H1 (cell line): ENCODE results near the gene MYO15B. TPM values are rescaled to one million over a fixed set of nuclear protein-coding genes. Genes with fewer than 3 reads are reported as not detected.

Experiments used
- CTCF ChIA-PET: fragments of 300-600 bp; sonication (Branson Sonifier 250); formaldehyde crosslinking; loops from one replicate; lab custom pipeline; 2021; ENCODE audit not compliant: partially characterized antibody; lab: Charles Lee
- POLR2A ChIA-PET: fragments of 300-600 bp; sonication (Branson Sonifier 250); formaldehyde crosslinking; loops from one replicate; lab custom pipeline; 2021; ENCODE audit warnings: inconsistent platforms; ENCODE audit not compliant: partially characterized antibody; lab: Charles Lee
- DNase-seq, 2 experiments: peaks; one replicate each; pipeline versions ENCODE4 v3.0.0 to v3.0.0-alpha.2; 2010 to 2022; ENCODE audit warnings: low spot score in 2 of 2, low read depth in 1 of 2, mixed read lengths in 1 of 2
- FAIRE-seq: peaks from 2 replicates; lab custom pipeline; 2011; peaks lifted over from hg19 to GRCh38; lab: Jason Lieb, UNC
- H2AFZ ChIP-seq: 2 replicates; pipeline ENCODE4 v1.8.1; 2012; ENCODE audit warnings: low read length, inconsistent platforms
- H2AK5ac ChIP-seq: 2 replicates; pipeline ENCODE4 v1.6.1; 2013; ENCODE audit warnings: low read depth, low read length
- H2BK120ac ChIP-seq: replicated peaks from 2 replicates; pipeline ENCODE3; 2013; ENCODE audit warnings: low read depth, low read length, inconsistent platforms
- H2BK12ac ChIP-seq: 2 replicates; pipeline ENCODE4 v1.6.1; 2013; ENCODE audit warnings: low read depth, low read length
- H2BK15ac ChIP-seq: 2 replicates; pipeline ENCODE4 v1.6.1; 2013; ENCODE audit warnings: low read length
- H2BK20ac ChIP-seq: 2 replicates; pipeline ENCODE4 v1.6.1; 2013; ENCODE audit warnings: low read length
- H2BK5ac ChIP-seq: 2 replicates; pipeline ENCODE4 v1.6.1; 2013; ENCODE audit warnings: low read depth, low read length
- H3K14ac ChIP-seq: 2 replicates; pipeline ENCODE4 v1.6.1; 2013; ENCODE audit warnings: inconsistent platforms; ENCODE audit not compliant: insufficient read length
- H3K18ac ChIP-seq: 2 replicates; pipeline ENCODE4 v1.6.1; 2013; ENCODE audit warnings: low read length; ENCODE audit errors: extremely low read depth
- H3K23ac ChIP-seq: 2 replicates; pipeline ENCODE4 v1.6.1; 2013; ENCODE audit warnings: inconsistent platforms; ENCODE audit not compliant: insufficient read length
- H3K23me2 ChIP-seq: 2 replicates; pipeline ENCODE4 v1.6.1; 2013; ENCODE audit warnings: low read depth, low read length
- H3K27ac ChIP-seq: 2 replicates; pipeline ENCODE4 v1.6.1; 2011; ENCODE audit warnings: low read depth, low read length, inconsistent platforms
- H3K27me3 ChIP-seq, 4 experiments: replicated peaks in 1 of 4; 1 replicate in 1 of 4; 2 replicates in 3 of 4; pipeline versions ENCODE4 v1.6.1 to v1.8.1; 2011 to 2013; ENCODE audit warnings: low read length in 3 of 4, mild to moderate bottlenecking in 3 of 4, inconsistent platforms in 2 of 4, mixed read lengths in 2 of 4, moderate library complexity in 1 of 4; ENCODE audit not compliant: control insufficient read depth in 3 of 4, insufficient read depth in 3 of 4; ENCODE audit errors: extremely low read depth in 1 of 4
- H3K36me3 ChIP-seq, 4 experiments: 2 replicates each; pipeline versions ENCODE4 v1.6.1 to v1.8.1; 2011 to 2013; ENCODE audit warnings: mild to moderate bottlenecking in 4 of 4, low read length in 3 of 4, moderate library complexity in 2 of 4, control low read depth in 1 of 4, inconsistent platforms in 1 of 4; ENCODE audit not compliant: insufficient read depth in 4 of 4, control insufficient read depth in 2 of 4
- H3K4ac ChIP-seq: replicated peaks from 2 replicates; pipeline ENCODE3; 2013; ENCODE audit warnings: low read length, low read depth, mixed read lengths, inconsistent platforms; ENCODE audit not compliant: insufficient read length
- H3K4me1 ChIP-seq, 4 experiments: replicated peaks in 1 of 4; 1 replicate in 1 of 4; 2 replicates in 3 of 4; pipeline versions ENCODE4 v1.6.1 to v1.8.1; 2011 to 2013; ENCODE audit warnings: low read length in 3 of 4, inconsistent platforms in 2 of 4, mixed read lengths in 1 of 4; ENCODE audit not compliant: insufficient read depth in 4 of 4, control insufficient read depth in 3 of 4
- H3K4me2 ChIP-seq, 2 experiments: 2 replicates each; pipeline versions ENCODE4 v1.6.1 to v1.8.1; 2011 to 2013; ENCODE audit warnings: low read depth in 2 of 2, low read length in 2 of 2, control low read depth in 1 of 2, inconsistent platforms in 1 of 2, mild to moderate bottlenecking in 1 of 2; ENCODE audit not compliant: insufficient read depth in 1 of 2
- H3K4me3 ChIP-seq, 4 experiments: fragments of 200-600, 300-600 bp in 1 of 4; sonication (generic), shearing (Covaris generic), sonication (Bioruptor Twin) in 1 of 4; 2 replicates each; pipeline versions ENCODE4 v1.5.1 to v1.8.1; 2011 to 2016; ENCODE audit warnings: low read length in 4 of 4, low read depth in 3 of 4, control low read depth in 2 of 4, inconsistent platforms in 2 of 4, mild to moderate bottlenecking in 2 of 4, mixed read lengths in 1 of 4, moderate library complexity in 1 of 4; ENCODE audit not compliant: insufficient read depth in 2 of 4; ENCODE audit errors: extremely low read depth in 1 of 4
- H3K56ac ChIP-seq: replicated peaks from 2 replicates; pipeline ENCODE3; 2013; ENCODE audit warnings: low read depth, mild to moderate bottlenecking, mixed read lengths, low read length, inconsistent platforms; ENCODE audit not compliant: insufficient read length
- H3K79me1 ChIP-seq: 2 replicates; pipeline ENCODE4 v1.6.1; 2013; ENCODE audit warnings: low read depth, low read length, control low read depth
- H3K79me2 ChIP-seq, 2 experiments: 2 replicates each; pipeline versions ENCODE4 v1.6.1 to v1.8.1; 2012 to 2013; ENCODE audit warnings: low read length in 2 of 2, mild to moderate bottlenecking in 2 of 2, inconsistent platforms in 1 of 2; ENCODE audit not compliant: insufficient read depth in 2 of 2, control insufficient read depth in 1 of 2
- H3K9ac ChIP-seq, 4 experiments: replicated peaks in 1 of 4; 1 replicate in 1 of 4; 2 replicates in 3 of 4; pipeline versions ENCODE4 v1.6.1 to v1.8.1; 2011 to 2013; ENCODE audit warnings: low read depth in 3 of 4, low read length in 3 of 4, control low read depth in 2 of 4, mild to moderate bottlenecking in 2 of 4, moderate library complexity in 2 of 4, inconsistent platforms in 1 of 4; ENCODE audit errors: extremely low read depth in 1 of 4
- H3K9me3 ChIP-seq, 2 experiments: 2 replicates each; pipeline versions ENCODE4 v1.6.1 to v1.8.1; 2012 to 2013; ENCODE audit warnings: mild to moderate bottlenecking in 2 of 2, moderate library complexity in 2 of 2, control low read depth in 1 of 2, inconsistent platforms in 1 of 2, low read depth in 1 of 2, low read length in 1 of 2, mixed read lengths in 1 of 2; ENCODE audit not compliant: insufficient read depth in 2 of 2
- H4K20me1 ChIP-seq, 2 experiments: replicated peaks in 1 of 2; 2 replicates each; pipeline versions ENCODE3 to v1.8.1; 2011 to 2013; ENCODE audit warnings: inconsistent platforms in 2 of 2, low read length in 2 of 2, mild to moderate bottlenecking in 1 of 2; ENCODE audit not compliant: insufficient read depth in 2 of 2, control insufficient read depth in 1 of 2
- H4K5ac ChIP-seq: 2 replicates; pipeline ENCODE4 v1.6.1; 2013; ENCODE audit warnings: low read length, low read depth, mixed read lengths, inconsistent platforms; ENCODE audit not compliant: insufficient read length
- H4K8ac ChIP-seq: 2 replicates; pipeline ENCODE4 v1.8.0; 2013; ENCODE audit warnings: mild to moderate bottlenecking, moderate library complexity, low read length, inconsistent platforms; ENCODE audit not compliant: insufficient read depth; ENCODE audit errors: extremely low read depth
- H4K91ac ChIP-seq: replicated peaks from 2 replicates; pipeline ENCODE3; 2013; ENCODE audit warnings: low read length, mixed read lengths, inconsistent platforms; ENCODE audit not compliant: insufficient read length
- FOSL1 ChIP-seq: IDR thresholded peaks from 2 replicates; pipeline ENCODE4 v1.6.1; 2011; ENCODE audit warnings: mild to moderate bottlenecking, low read depth, low read length, moderate library complexity; ENCODE audit not compliant: insufficient read depth
- WGBS, 2 experiments: shearing (Covaris generic) in 1 of 2; methylation state at CpG; one replicate each; pipeline versions ENCODE4 v1.1.6 to v1.1.7; 2013 to 2015; ENCODE audit warnings: low lambda C conversion rate in 2 of 2, mixed read lengths in 2 of 2, inconsistent platforms in 1 of 2, low coverage in 1 of 2, missing lambda C conversion rate in 1 of 2; ENCODE audit not compliant: insufficient replicate concordance in 2 of 2, insufficient coverage in 1 of 2, insufficient read length in 1 of 2; ENCODE audit errors: extremely low coverage in 1 of 2, missing lambda C conversion rate in 1 of 2; 5-methylcytosine and 5-hydroxymethylcytosine counted together
- polyA plus RNA-seq, 7 experiments: library from polyadenylated mRNA; depleted of rRNA in 3 of 7; stranded (reverse) in 5 of 7; unstranded in 2 of 7; fragments of >200 nt in 5 of 7; fragments of 200-250 nt in 2 of 7; gene quantifications; 1 replicate in 5 of 7; 2 replicates in 1 of 7; 4 replicates in 1 of 7; pipeline versions ENCODE4 v1.2.1 to v1.2.3, GENCODE V29; 2011 to 2013; ENCODE audit warnings: missing spikeins in 2 of 7, mixed read lengths in 2 of 7
- total RNA-seq: library from RNA; stranded (reverse); fragmentation: NEBNext Ultra II Directional; extraction: Animal tissue kit (Norgen Biotek cat#: 25700); gene quantifications from 2 replicates; pipeline ENCODE4 v1.2.1, GENCODE V29; 2021

MYO15B gene
- total and polyA plus RNA-seq, 2 of the 8 experiments (the other 6 are each of a cell fraction or from before 2014, with no cell fraction given) = 7.1 to 11.2 TPM

- Histone ChIP-seq H3K9ac (peak overlapping the region in 1 of 4 experiments; percentile 88; a peak in 3 of 7 replicates), H2BK15ac (no peak overlapping the region), H4K5ac (no peak overlapping the region), H3K27me3 (no peaks in the 10 kb centered on the region), H3K23ac (no peak overlapping the region), H3K18ac (no peak overlapping the region), H2BK120ac (no peak overlapping the region), H3K9me3 (no peaks in the 10 kb centered on the region), H3K4me3 (peak overlapping the region; percentile 76 to 99 (median 90); a peak in 7 of 8 replicates), H3K4me2 (peak overlapping the region; percentile 70 to 96), H3K4ac (no peak overlapping the region), H3K14ac (no peak overlapping the region), H2AK5ac (no peak overlapping the region), H3K79me2 (peaks cover 11 to 49% of the 10 kb centered on the region in 2 experiments; a peak in 3 of 4 replicates), H2AFZ (no peak overlapping the region), H3K56ac (no peak overlapping the region), H3K4me1 (peaks cover 0 to 13% (median 3%) of the 10 kb centered on the region in 4 experiments; a peak in 2 of 7 replicates), H3K23me2 (peaks cover 5% of the 10 kb centered on the region; the same call in 1 of the 2 replicates), H4K91ac (no peak overlapping the region), H4K20me1 (peaks cover 2 to 6% of the 10 kb centered on the region in 2 experiments), H2BK12ac (no peak overlapping the region; the same call in 1 of the 2 replicates), H2BK20ac (no peak overlapping the region), H3K79me1 (peaks cover 2% of the 10 kb centered on the region; the same call in 1 of the 2 replicates), H3K36me3 (peaks cover 7 to 29% (median 19%) of the 10 kb centered on the region in 4 experiments; a peak in 6 of 8 replicates), H3K27ac (no peak overlapping the region), H2BK5ac (no peak overlapping the region; the same call in 1 of the 2 replicates), H4K8ac (peak overlapping the region; percentile 16; the same call in 1 of the 2 replicates)
- no peak for TF ChIP-seq FOSL1
- DNase-seq = no peak
- FAIRE-seq = no peak
- ChIA-PET CTCF (interaction anchor here (0.5 to 51.0 kb wide), 11 partner anchors 8 to 195 kb away, joined by 3 to 2200 read pairs (median 4); partner anchors contain the start of genes GALK1 and SMIM5), POLR2A (interaction anchor here (0.8 to 4.1 kb wide), 15 partner anchors 10 to 114 kb away, joined by 3 to 42 read pairs (median 5); partner anchors contain the start of genes ITGB4 and SMIM5)
- 80% methylated on average over 10 of the region's 10 CpGs; no CpG with 5 or more reads in 1 of the 2 experiments for WGBS, 2 experiments
Measured at GRCh38 chr17:75665981-75666380, 78.4 kb downstream of the MYO15B start.
